ENCODE measurements around the gene TSPAN9. TPM values are rescaled to one million over a fixed set of nuclear protein-coding genes. Genes with fewer than 3 reads are reported as not detected.

TSPAN9 gene
- total and polyA plus RNA-seq, 9 of the 15 experiments (the other 6 are each of a cell fraction or from before 2014, with no cell fraction given): 0.23 to 2.1 (median 0.60) TPM; not detected in 2

- no peaks in the 10 kb centered on the region for H3K4me1 ChIP-seq (replicated peaks in 1 of 2; ENCODE audit: control insufficient read depth in 2 of 2, insufficient read depth in 2 of 2, low read length in 2 of 2)
- no TSS peak for BruUV-seq (replicated peaks)
- ChIA-PET CTCF (ENCODE audit: low intra/inter-chr PET ratio) (no interaction called here), POLR2A (interaction anchor here (1.2 kb wide), 1 partner anchor 23 kb away, joined by 3 read pairs; no protein-coding TSS in a partner anchor)
- no peak for FAIRE-seq
- no peak overlapping the region for H3K9ac ChIP-seq (ENCODE audit: insufficient read depth in 1 of 2, low read depth in 2 of 2, low read length in 2 of 2)
- H3K9me1 ChIP-seq (ENCODE audit: control insufficient read depth, insufficient read depth, low read length): no peaks in the 10 kb centered on the region
- H3K27ac ChIP-seq (ENCODE audit: extremely low read depth, low read depth, low read length): no peak overlapping the region
- H3K27me3 ChIP-seq (ENCODE audit: control insufficient read depth in 2 of 2, insufficient read depth in 2 of 2, low read length in 2 of 2): peaks cover 6 to 35% of the 10 kb centered on the region in 2 experiments; a peak in 4 of 5 replicates
- H3K79me2 ChIP-seq (ENCODE audit: control insufficient read depth, insufficient read depth, low read length): no peaks in the 10 kb centered on the region
- no peak for ATAC-seq
- no peaks in the 10 kb centered on the region for H3K9me3 ChIP-seq (replicated peaks; ENCODE audit: control insufficient read depth, insufficient read depth, low read depth, low read length)
- WGBS (ENCODE audit: insufficient coverage, low coverage, missing lambda C conversion rate): 0% methylated on average over 7 of the region's 8 CpGs
- intact Hi-C loops (cut with micrococcal nuclease) (no loop called here), in situ Hi-C loops (cut with MboI) (no loop called here)
- DNase-seq (ENCODE audit: extremely low read depth in 1 of 4, low spot score in 3 of 4): no peak
- no peak overlapping the region for H3K4me2 ChIP-seq (ENCODE audit: insufficient read depth, low read length)
- H3K36me3 ChIP-seq (ENCODE audit: control insufficient read depth, insufficient read depth, low read length): no peaks in the 10 kb centered on the region
- H3K4me3 ChIP-seq: no peak overlapping the region
- H4K20me1 ChIP-seq (replicated peaks; ENCODE audit: control insufficient read depth, insufficient read depth, low read length): no peaks in the 10 kb centered on the region; the same call in 1 of the 2 replicates
- H2AFZ ChIP-seq (ENCODE audit: low read depth, low read length): no peak overlapping the region
- no peak for TF ChIP-seq PYGO2 (tag; IDR thresholded peaks at IDR 0.05)
- TF ChIP-seq CHD7 (IDR thresholded peaks at IDR 0.05; ENCODE audit: low read depth, low read length): no peak
- TF ChIP-seq ZBTB1 (CRISPR knock-in tag; IDR thresholded peaks at IDR 0.05; ENCODE audit: borderline replicate concordance, low read depth): no peak
- no peak for TF ChIP-seq ZNF584 (CRISPR knock-in tag; IDR thresholded peaks at IDR 0.05; ENCODE audit: low read depth)
- TF ChIP-seq ZNF586 (CRISPR knock-in tag; conservative IDR thresholded peaks at IDR 0.05): no peak
- TF ChIP-seq TEAD4 (IDR thresholded peaks at IDR 0.05; ENCODE audit: low read length): no peak
- no peak for TF ChIP-seq TEAD4 (CRISPR knock-in tag; IDR thresholded peaks at IDR 0.05; ENCODE audit: borderline replicate concordance)
- TF ChIP-seq MAZ (CRISPR knock-in tag; conservative IDR thresholded peaks at IDR 0.05 in 1 of 2, IDR thresholded peaks at IDR 0.05 in 1 of 2): no peak
- no peak for TF ChIP-seq FOXA1 (IDR thresholded peaks at IDR 0.05; ENCODE audit: borderline replicate concordance)
- TF ChIP-seq CBX3 (IDR thresholded peaks at IDR 0.05; ENCODE audit: borderline replicate concordance in 1 of 2, low read length in 2 of 2): no peak
- TF ChIP-seq IRF2 (CRISPR knock-in tag; IDR thresholded peaks at IDR 0.05): no peak
- TF ChIP-seq NRF1 (conservative IDR thresholded peaks at IDR 0.05 in 1 of 2, IDR thresholded peaks at IDR 0.05 in 1 of 2): no peak
- TF ChIP-seq PHB (CRISPR knock-in tag; IDR thresholded peaks at IDR 0.05): no peak
Observed at GRCh38 chr12:3219233-3219632, 142.1 kb downstream of the TSPAN9 start.

All from K562 (cell line).